Esophagus squamous epithelium (tissue), 4 donors: ENCODE results near the gene HK2.

Experiments used
- CTCF ChIP-seq, 6 experiments: fragments of 450-650 bp in 4 of 6; fragments of 200-600 bp in 2 of 6; sonication (generic) in 2 of 6; IDR thresholded peaks; one replicate each; pipeline ENCODE4 v1.5.1; 2016 to 2019; ENCODE audit warnings: antibody characterized with exemption in 6 of 6, mild to moderate bottlenecking in 4 of 6, moderate library complexity in 4 of 6
- POLR2A ChIP-seq, 4 donors: fragments of 450-650 bp; IDR thresholded peaks; one replicate each; pipeline ENCODE4 v1.6.1; 2017; ENCODE audit warnings: antibody characterized with exemption in 4 of 4, mild to moderate bottlenecking in 4 of 4, moderate library complexity in 3 of 4

DNA sequence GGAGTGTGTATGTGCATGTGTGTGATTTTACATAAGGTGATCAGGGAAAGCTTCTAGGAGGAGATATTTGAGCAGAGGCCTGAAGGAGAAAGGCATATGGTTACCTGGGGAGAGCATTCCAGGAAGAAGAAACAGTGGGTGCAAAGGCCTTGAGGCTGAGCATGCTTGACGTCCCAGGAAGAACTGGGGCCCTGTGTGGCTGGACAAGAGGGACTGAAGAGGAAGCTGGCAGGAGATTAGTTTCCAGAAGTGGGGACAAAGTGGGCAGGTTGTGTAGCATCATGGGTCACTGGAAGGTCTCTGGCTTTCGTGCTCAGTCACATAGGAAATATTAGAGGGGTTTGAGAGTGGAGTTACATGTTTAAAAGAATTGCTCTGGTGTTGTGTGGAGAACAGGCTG is 82.5 kb downstream of the HK2 start:
- TF ChIP-seq CTCF (IDR thresholded peaks at IDR 0.05) (no peak), POLR2A (IDR thresholded peaks at IDR 0.05) (no peak)
